Brain pericyte (primary cell): Measurements from ENCODE around the gene GARRE1.

Experiments used
- DNase-seq: peaks from one replicate; pipeline ENCODE4 v3.0.0-alpha.2; 2012; ENCODE audit warnings: low read depth, low spot score

The GARRE1 gene

GRCh38 chr19:34288381-34288780, 34.0 kb downstream of the GARRE1 start:
- no peak for DNase-seq

- no peak for DNase-seq
Measured at GRCh38 chr19:34291235-34291634, 36.9 kb downstream of the GARRE1 start.

- DNase-seq: no peak
Measured at GRCh38 chr19:34295103-34295502, 40.7 kb downstream of the GARRE1 start.

GRCh38 chr19:34298891-34299520, 44.7 kb downstream of the GARRE1 start:
- DNase-seq: no peak

- DNase-seq: no peak
Measured at GRCh38 chr19:34299576-34299975, 45.2 kb downstream of the GARRE1 start.

GRCh38 chr19:34300380-34300779, 46.0 kb downstream of the GARRE1 start:
- no peak for DNase-seq

- DNase-seq: no peak
Measured at GRCh38 chr19:34300962-34301361, 46.6 kb downstream of the GARRE1 start.
